Neural cell (in vitro differentiated cells): ENCODE measurements around the gene YAE1. TPM values are rescaled to one million over a fixed set of nuclear protein-coding genes. Genes with fewer than 3 reads are reported as not detected.

Experiments used
- H2AFZ ChIP-seq: fragments of 200-600, 300-800 bp; sonication (generic), shearing (Covaris generic); 2 replicates; pipeline ENCODE4 v1.6.0; 2014; ENCODE audit warnings: low read depth, mild to moderate bottlenecking, antibody characterized with exemption, low read length, moderate library complexity
- H3F3A ChIP-seq: fragments of 200-600 bp; shearing (Covaris generic); 2 replicates; pipeline ENCODE4 v1.6.1; 2016; ENCODE audit warnings: mild to moderate bottlenecking, moderate library complexity, mixed read lengths, antibody characterized with exemption, low read length; ENCODE audit not compliant: insufficient read depth, poor library complexity, severe bottlenecking
- H3K27ac ChIP-seq: fragments of 200-600, 300-800 bp; sonication (generic), shearing (Covaris generic); 2 replicates; pipeline ENCODE4 v1.5.1; 2014; ENCODE audit warnings: mild to moderate bottlenecking, low read length, moderate library complexity
- H3K27me3 ChIP-seq: fragments of 300-800, 200-600 bp; sonication (generic), shearing (Covaris generic); 2 replicates; pipeline ENCODE4 v1.6.0; 2014; ENCODE audit warnings: mild to moderate bottlenecking, low read depth, low read length, moderate library complexity; ENCODE audit not compliant: insufficient read depth
- H3K36me3 ChIP-seq: fragments of 300-800, 200-600 bp; sonication (generic), shearing (Covaris generic); 2 replicates; pipeline ENCODE4 v1.5.1; 2014; ENCODE audit warnings: mild to moderate bottlenecking, antibody characterized with exemption, low read length, moderate library complexity; ENCODE audit not compliant: insufficient read depth
- H3K4me2 ChIP-seq: fragments of 300-800, 200-600 bp; sonication (generic), shearing (Covaris generic); 2 replicates; pipeline ENCODE4 v1.6.0; 2014; ENCODE audit warnings: mild to moderate bottlenecking, low read length
- H3K4me3 ChIP-seq: fragments of 300-800, 200-600 bp; sonication (generic), shearing (Covaris generic); 2 replicates; pipeline ENCODE4 v1.5.1; 2014; ENCODE audit warnings: mild to moderate bottlenecking, low read length, moderate library complexity
- H3K79me2 ChIP-seq: fragments of 200-600 bp; shearing (Covaris generic); replicated peaks from 2 replicates; pipeline ENCODE4 v1.6.0; 2014; ENCODE audit warnings: mild to moderate bottlenecking, low read length, moderate library complexity; ENCODE audit not compliant: insufficient read depth
- H3K9ac ChIP-seq: fragments of 300-800, 200-600 bp; sonication (generic), shearing (Covaris generic); 2 replicates; pipeline ENCODE4 v1.6.1; 2016; ENCODE audit warnings: mild to moderate bottlenecking, low read length, mixed read lengths
- H3K9me2 ChIP-seq: fragments of 200-600 bp; shearing (Covaris generic); 2 replicates; pipeline ENCODE4 v1.6.1; 2016; ENCODE audit warnings: mild to moderate bottlenecking, low read length, mixed read lengths; ENCODE audit not compliant: insufficient read depth
- H3K9me3 ChIP-seq: fragments of 200-600, 300-800 bp; sonication (generic), shearing (Covaris generic); 2 replicates; pipeline ENCODE4 v1.6.1; 2016; ENCODE audit warnings: mild to moderate bottlenecking, mixed run types, low read length, moderate library complexity, mixed read lengths
- H4K20me1 ChIP-seq: fragments of 200-600 bp; shearing (Covaris generic); 2 replicates; pipeline ENCODE4 v1.6.1; 2016; ENCODE audit warnings: mild to moderate bottlenecking, mixed run types; ENCODE audit not compliant: insufficient read depth
- EZH2 ChIP-seq: fragments of 200-600, 300-800 bp; shearing (Covaris generic), sonication (generic); IDR thresholded peaks from 2 replicates; pipeline ENCODE4 v1.6.1; 2014; ENCODE audit warnings: antibody characterized with exemption, low read length, borderline replicate concordance, mild to moderate bottlenecking; ENCODE audit not compliant: insufficient read depth, poor library complexity, severe bottlenecking
- POLR2AphosphoS5 ChIP-seq: IDR thresholded peaks from 2 replicates; pipeline ENCODE4 v1.6.1; 2012
- RAD21 ChIP-seq: fragments of 450-650 bp; conservative IDR thresholded peaks from 2 replicates; pipeline ENCODE4 v1.6.1; 2014; ENCODE audit warnings: antibody characterized with exemption, mild to moderate bottlenecking, moderate library complexity
- REST ChIP-seq: IDR thresholded peaks from 2 replicates; pipeline ENCODE4 v1.6.1; 2012; ENCODE audit warnings: borderline replicate concordance
- SMC3 ChIP-seq: fragments of 450-650 bp; conservative IDR thresholded peaks from 2 replicates; pipeline ENCODE4 v1.6.1; 2014; ENCODE audit warnings: antibody characterized with exemption, mild to moderate bottlenecking, moderate library complexity; ENCODE audit not compliant: poor library complexity
- TAF1 ChIP-seq: IDR thresholded peaks from 2 replicates; pipeline ENCODE4 v1.6.1; 2012; ENCODE audit warnings: low read depth
- polyA plus RNA-seq: library from polyadenylated mRNA; depleted of rRNA; stranded (reverse); fragments of >200 nt; gene quantifications from 2 replicates; pipeline ENCODE4 v1.2.3, GENCODE V29; 2014
- TF ChIP-seq, protein P1 (sequence below): fragments of 450-650 bp; IDR thresholded peaks from 2 replicates; pipeline ENCODE4 v1.5.1; 2014; ENCODE audit warnings: antibody characterized with exemption, mild to moderate bottlenecking, moderate library complexity; ENCODE audit not compliant: poor library complexity, severe bottlenecking

YAE1 gene
- polyA plus RNA-seq, 1 donor from 2014 or later = 85.2 TPM

DNA sequence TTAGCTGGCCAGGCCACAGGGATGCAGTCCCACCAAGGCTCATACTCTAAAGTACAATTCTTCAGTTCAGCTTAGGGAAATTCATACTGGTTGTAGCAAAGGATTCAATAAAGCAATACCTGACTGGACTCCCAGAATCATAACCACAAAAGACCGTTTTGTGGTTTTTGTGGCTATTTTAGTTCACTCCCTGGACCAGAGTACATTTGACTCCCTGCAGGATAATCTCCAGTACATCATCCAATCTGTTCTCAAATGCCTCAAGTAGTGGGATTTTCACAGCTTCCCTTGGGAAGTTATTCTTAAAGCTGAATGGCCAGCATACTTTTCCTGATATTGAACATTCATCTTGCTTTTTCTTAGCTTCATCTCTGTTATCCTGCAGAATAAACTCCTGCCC is 29.3 kb upstream of the YAE1 start:
- TF ChIP-seq SMC3 = no peak
- no peak for TF ChIP-seq POLR2AphosphoS5
- TF ChIP-seq, protein P1, sequence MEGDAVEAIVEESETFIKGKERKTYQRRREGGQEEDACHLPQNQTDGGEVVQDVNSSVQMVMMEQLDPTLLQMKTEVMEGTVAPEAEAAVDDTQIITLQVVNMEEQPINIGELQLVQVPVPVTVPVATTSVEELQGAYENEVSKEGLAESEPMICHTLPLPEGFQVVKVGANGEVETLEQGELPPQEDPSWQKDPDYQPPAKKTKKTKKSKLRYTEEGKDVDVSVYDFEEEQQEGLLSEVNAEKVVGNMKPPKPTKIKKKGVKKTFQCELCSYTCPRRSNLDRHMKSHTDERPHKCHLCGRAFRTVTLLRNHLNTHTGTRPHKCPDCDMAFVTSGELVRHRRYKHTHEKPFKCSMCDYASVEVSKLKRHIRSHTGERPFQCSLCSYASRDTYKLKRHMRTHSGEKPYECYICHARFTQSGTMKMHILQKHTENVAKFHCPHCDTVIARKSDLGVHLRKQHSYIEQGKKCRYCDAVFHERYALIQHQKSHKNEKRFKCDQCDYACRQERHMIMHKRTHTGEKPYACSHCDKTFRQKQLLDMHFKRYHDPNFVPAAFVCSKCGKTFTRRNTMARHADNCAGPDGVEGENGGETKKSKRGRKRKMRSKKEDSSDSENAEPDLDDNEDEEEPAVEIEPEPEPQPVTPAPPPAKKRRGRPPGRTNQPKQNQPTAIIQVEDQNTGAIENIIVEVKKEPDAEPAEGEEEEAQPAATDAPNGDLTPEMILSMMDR = no peak
- H3K27ac ChIP-seq = no peak overlapping the region
- H3K27me3 ChIP-seq = no peaks in the 10 kb centered on the region
- no peaks in the 10 kb centered on the region for H4K20me1 ChIP-seq
- no peaks in the 10 kb centered on the region for H3K79me2 ChIP-seq
- H3K36me3 ChIP-seq = no peaks in the 10 kb centered on the region
- no peak overlapping the region for H3K9ac ChIP-seq
- no peak overlapping the region for H3K4me3 ChIP-seq
- no peaks in the 10 kb centered on the region for H3K9me3 ChIP-seq
- no peaks in the 10 kb centered on the region for H3F3A ChIP-seq
- no peak overlapping the region for H2AFZ ChIP-seq
- H3K4me2 ChIP-seq = no peak overlapping the region
- H3K9me2 ChIP-seq = no peaks in the 10 kb centered on the region

GRCh38 chr7:39539816-39540215 is 26.4 kb upstream of the YAE1 start:
- no peak overlapping the region for H3K4me3 ChIP-seq
- no peaks in the 10 kb centered on the region for H3K36me3 ChIP-seq
- no peak overlapping the region for H3K9ac ChIP-seq
- H3K27ac ChIP-seq = no peak overlapping the region
- TF ChIP-seq TAF1 (no peak), EZH2 (no peak), POLR2AphosphoS5 (no peak), REST (no peak), RAD21 (no peak)
- TF ChIP-seq, protein P1 = no peak
- no peaks in the 10 kb centered on the region for H3K9me2 ChIP-seq
- no peaks in the 10 kb centered on the region for H3K79me2 ChIP-seq
- no peaks in the 10 kb centered on the region for H3F3A ChIP-seq
- no peak overlapping the region for H3K4me2 ChIP-seq
- H3K27me3 ChIP-seq = no peaks in the 10 kb centered on the region
- no peaks in the 10 kb centered on the region for H4K20me1 ChIP-seq
- H2AFZ ChIP-seq = no peak overlapping the region
- H3K9me3 ChIP-seq = no peaks in the 10 kb centered on the region
